HG02981 (cell line): ENCODE measurements around the gene APOA1.

Source experiments
- ATAC-seq: cut with Tn5 transposase; IDR thresholded peaks from one replicate; pipeline ENCODE4 v1.9.1; 2021; ENCODE audit warnings: mild to moderate bottlenecking, moderate library complexity; ENCODE audit not compliant: unreplicated experiment

APOA1 gene

DNA sequence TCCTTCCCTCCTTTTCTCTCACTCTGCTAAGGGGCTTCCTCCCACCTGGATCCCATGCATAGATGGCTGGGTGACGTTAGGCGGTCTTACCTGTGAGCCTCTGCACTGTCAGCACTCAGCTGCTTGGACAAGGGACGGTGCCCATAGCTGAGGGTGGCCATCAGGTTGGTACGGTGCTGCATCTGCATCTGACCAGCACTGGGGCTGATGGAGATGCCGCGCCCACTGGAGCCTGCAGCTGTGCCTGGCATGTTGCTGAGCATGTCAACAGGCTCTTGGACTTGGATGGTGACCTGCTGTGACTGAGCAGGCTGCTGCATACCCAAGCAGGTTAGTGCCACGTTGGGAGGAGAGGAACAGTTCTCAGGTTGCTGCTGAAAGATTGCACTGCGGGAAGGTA, 21.8 kb upstream of the APOA1 start:
- ATAC-seq = no peak

DNA sequence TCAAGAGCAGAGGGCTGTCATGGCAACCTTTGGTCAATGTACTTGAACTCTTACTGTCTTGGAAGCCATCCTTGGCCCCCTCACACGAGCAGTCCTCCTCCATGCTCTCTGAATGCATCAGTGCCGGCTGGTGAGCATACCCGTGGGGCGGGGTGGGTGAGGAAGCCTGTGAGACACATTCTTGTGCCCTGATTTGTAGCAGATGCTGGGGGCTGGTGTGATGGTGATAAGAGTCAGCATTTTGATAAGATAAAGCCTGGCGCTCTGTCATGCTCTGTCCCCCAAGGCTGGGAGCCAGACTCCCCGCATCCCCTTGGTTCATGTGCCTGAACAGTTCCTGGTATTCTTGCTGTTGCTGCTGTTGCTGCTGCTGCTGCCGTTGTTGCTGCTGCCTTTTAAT, 20.5 kb upstream of the APOA1 start:
- no peak for ATAC-seq

DNA sequence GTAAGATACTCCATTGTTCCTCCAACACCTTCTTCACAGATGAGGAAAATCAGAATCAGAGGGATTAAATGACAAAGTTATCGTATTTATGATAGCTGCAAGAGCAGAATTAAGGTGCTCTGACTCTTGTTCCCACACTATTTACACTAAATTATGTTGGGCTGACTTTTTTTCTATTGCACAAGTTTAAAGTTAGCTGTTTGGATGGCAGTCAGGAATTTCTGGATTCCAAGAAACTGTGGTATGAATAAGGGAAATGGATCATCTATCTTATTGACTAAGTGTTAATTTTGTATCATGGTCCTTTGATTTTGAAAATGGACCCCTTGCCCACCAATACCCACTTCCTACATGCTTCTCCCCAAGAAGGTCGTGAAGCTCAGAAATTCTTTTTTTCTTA, 19.9 kb upstream of the APOA1 start:
- ATAC-seq = no peak

DNA sequence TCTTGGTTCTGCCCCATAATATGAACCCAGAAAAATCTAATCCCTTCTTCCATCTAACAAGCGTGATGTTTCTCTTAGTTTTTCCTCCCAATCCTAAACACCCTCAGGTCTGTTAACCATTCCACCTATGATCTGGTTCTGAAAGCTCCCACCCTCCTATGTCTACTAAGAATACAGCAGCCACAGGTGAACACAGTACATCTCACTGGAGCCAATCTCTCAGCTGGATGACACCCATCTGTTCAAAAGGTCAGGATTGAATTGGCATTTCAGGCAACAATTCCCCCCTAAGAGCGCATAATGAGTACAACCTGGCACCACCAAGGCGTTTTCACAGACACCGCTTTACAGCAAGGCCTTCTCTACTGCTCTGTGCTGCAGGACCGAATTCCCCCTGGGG, 19.0 kb upstream of the APOA1 start:
- ATAC-seq = no peak

DNA sequence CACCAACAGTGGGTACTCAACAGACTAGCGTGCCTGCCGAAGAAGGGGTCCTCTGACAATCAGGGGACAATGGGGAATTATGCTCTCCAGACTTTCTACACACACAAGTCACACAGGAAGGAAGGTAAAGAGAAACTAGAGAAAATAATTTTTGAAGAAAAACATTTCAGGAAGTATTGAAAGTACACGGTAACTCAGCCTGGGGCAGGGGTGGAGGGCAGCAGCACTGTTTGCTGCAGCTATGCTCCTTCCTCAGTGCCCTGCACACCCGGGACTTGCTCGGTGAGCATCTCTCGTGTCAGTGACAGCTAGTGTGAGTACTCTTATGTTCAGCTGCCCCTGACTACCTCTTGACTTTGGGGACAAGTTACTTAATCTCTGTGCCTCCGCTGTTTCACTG, 18.0 kb upstream of the APOA1 start:
- no peak for ATAC-seq

DNA sequence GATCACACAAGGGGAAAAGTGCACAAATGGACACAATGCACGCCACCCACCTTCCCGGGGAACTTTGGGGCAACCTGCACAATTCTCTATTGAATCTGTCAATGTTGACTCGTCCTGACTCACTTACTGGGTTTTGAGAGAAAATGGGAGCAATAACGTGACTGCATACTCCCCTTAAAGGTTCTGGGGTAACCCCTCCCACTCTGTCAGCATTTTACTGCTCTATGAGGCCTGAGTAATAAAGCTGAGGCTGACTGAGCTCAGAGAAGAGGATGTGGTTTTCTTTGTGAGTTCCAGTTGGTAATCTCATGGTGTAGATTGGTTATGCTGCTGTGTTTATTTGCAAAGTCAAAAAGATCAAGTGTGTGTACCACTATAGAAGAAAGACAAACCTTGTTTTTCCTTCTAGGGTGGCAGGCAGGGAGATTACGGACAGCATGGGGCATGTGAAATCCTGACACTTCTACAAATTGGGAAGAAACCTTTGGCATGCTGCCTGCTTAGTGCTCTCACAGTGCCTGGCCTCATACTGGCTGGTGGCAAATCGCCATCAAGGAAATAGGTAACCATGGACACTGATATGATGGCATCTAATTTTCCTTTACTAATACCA, 16.1 kb upstream of the APOA1 start:
- ATAC-seq = peak; percentile 97

DNA sequence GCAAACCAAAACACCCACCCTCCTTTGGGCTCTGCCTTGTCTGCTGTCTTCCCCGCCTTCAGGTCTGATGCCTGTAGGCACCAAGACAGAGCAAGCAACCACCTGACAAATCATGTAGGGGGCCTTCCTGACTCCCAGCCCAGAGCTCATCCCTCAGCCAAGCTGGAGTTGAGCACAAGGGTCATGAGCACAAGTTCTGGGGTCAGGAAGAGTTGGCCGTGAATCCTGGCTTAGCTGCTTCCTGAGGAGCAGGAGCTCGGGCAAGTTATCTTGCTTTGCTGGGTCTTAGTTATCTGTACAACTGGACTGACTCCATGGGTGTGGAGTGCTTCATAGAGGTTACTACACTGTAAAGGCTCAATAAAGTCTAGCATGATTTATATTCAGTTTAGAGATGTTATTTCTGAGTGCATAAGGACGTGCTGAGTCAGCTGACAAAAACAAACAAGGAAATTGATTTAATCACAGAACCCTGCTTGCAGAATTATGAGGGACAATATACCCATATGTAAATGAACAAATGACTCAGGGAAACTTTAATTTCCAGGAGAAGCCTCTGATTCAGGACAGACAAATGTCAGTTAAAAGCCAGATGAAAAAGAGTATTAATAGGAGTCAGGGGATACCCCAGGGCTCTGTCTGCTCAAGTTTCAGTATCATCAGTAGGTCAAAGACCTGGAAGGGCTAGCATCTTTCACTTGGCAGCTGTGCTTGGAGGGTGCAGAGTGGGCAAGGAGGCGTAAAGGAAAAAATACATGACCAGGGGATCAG, 15.0 kb upstream of the APOA1 start:
- ATAC-seq = no peak

DNA sequence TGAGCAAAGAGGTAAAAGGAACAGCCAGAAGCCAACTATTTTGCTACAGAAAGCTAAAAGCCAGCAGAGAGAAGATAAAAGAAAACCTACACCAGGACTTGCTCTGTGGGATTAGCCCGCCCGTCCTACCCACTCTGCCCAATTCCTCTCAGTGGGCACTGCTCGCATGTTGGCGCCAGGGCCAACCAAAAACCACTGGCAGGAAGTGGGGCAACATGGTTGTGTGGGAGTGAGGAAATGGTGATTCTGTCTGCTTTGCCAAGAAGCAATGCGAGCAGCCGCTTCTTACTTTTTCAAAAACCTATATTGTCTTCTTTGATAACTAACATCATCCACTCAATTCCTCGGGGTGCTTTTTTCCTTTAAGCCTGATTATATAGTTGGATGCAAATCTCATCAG, 14.2 kb upstream of the APOA1 start:
- no peak for ATAC-seq

DNA sequence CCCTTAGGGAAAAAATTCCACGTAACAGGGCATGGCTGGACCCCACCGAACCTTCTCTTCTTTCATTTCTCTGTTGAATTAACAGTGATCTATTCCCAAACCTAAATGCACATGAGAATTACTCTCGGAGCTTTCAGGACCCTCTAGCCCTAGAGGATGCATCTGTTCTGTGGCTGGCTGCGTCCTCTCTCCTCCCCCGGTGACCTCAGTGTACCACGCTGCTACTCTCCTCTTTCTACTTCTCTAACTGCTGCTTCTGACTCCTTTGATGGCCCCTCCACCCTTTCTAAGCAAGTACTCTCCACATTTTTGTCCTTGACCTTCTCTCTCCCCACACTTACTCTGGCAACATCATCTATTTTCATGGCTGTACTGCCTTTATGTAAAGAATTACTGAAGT, 12.1 kb upstream of the APOA1 start:
- ATAC-seq = no peak

DNA sequence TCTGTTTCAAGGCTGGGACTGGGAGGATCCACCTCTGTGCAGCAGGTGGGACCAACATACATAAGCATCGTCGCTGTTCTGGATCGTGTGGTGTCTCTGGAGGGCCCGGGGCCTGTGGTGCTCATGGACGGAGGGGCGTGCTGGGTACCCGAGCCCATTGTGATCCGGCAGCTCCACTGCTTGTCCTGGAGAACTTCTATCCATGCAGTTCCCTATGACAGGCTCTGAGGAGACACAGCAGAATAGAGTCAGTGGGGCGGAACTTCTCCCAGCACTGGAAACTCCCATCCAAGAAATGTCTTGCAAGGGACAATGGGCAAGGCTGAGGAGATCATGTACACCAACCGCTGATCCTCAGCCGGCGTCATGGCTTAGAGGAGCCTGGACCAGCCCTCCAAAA, 11.6 kb upstream of the APOA1 start:
- no peak for ATAC-seq

DNA sequence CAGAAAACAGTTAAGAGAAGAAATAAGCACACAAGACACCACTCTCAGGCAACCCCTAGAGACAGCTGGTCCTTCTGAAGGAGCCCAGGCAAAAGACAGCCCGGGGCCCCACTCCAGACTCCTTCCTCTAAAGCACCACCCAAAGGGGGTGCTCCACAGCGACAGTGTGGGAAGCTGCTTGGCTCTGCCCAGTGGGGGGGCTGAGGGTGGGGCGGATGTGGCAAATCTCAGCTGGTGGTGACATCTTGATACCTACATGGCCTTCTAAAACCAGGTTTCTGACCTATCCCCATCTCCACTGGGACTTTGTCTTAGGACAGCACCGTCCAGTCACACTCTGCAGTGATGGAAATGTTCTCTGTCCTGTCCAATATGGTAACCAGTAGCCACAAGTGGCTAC, 10.2 kb upstream of the APOA1 start:
- no peak for ATAC-seq

DNA sequence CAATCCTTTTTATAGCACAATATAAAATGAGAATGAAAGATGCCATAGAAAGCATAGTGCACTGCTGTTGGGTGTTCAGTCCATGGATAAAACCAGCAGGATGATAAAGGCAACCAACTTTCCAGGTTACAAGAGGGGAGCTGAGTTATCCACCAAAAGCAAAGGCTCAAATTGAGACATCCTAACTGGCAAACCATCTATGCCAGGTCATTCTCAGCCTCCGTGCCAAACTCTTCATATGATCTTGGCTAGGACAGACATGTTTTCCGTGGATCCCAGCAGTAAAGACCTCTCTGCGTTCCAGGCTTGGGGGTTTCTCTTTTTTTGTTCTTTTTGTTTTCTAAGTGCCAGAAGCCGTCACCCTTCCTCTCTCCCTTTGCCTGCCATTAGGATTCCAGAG, 7.3 kb upstream of the APOA1 start:
- ATAC-seq = no peak

DNA sequence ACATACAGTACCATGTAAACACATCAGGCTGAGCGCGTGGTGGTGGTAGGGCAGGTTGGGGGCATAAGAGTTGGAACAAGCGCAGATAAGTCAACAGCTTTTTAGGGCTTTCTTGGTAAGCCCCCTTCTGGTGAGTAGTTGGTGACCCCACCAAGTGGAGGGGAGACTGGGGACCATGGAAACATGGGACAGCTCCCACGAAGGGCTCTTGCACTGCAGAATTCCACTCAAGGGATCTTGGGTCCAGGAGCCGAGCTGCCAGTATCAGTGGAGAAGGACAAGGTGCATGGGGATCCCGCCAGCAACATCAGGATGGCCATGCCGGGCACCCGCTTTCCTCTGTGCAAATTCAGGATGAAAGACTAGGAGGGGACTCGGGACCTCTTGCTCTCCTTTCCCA, 6.2 kb upstream of the APOA1 start:
- no peak for ATAC-seq

DNA sequence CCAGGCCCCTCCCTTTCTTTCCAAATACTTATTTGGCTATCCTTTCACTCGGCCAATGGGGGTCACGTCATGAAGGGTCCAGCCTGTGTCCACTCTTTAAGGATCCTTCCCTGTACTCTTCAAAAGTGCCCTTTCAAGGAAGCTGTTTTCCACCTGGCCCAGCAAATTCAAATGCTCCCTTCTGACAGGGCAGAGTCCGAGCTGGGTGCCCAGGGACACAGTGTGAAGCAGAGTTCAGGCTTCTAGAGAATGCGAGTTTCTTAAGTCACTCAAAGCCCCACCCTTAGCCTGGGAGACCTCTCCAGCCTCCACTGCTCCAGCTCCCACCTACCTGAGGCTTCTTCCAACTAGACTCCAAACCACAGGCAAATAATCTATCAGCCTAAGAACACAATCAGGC, 5.5 kb upstream of the APOA1 start:
- ATAC-seq = no peak

DNA sequence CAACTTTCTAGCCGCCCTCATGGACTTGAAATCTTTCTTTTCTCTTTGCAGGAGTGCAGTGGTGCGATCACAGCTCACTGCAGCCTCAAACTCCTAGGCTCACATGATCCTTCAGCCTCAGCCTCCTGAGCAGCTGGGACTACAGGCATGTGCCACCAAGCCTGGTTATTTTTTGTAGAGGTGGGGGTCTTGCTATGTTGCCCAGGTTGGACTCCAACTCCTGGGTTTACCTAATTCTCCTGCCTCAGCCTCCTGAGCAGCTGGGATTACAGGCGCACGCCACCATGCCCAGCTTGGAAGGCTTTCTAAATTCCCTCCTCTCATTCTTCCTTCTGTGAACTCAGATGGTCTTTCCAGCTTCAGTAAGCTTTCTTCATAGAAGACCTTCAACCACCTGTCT, 4.7 kb upstream of the APOA1 start:
- no peak for ATAC-seq

DNA sequence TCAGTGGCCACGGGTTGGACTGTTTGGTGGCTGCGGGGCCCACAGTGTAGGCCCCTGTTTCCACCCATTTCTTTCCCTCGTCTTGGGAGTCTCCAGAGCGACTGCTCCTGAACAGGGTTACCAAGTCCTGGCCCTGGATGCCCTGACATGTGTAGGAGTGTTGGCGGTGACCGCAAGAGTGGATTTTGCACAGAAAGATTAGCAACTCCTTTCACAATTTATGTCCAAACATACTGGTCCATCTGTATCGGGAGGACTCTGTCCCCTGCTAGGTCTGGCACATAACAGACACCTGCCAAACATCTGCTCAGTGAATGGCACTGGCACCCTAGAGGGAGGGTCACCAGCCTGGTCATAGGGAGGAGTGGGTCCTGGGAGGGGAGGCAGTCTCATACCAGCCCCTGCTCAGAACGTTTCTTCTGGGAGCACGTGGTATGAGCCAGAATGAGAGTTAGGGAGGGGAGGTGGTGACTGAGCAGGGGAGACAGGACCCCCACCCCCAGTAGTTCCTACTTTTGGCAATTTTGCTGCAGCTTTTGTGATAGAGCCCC, 3.4 kb upstream of the APOA1 start:
- no peak for ATAC-seq

DNA sequence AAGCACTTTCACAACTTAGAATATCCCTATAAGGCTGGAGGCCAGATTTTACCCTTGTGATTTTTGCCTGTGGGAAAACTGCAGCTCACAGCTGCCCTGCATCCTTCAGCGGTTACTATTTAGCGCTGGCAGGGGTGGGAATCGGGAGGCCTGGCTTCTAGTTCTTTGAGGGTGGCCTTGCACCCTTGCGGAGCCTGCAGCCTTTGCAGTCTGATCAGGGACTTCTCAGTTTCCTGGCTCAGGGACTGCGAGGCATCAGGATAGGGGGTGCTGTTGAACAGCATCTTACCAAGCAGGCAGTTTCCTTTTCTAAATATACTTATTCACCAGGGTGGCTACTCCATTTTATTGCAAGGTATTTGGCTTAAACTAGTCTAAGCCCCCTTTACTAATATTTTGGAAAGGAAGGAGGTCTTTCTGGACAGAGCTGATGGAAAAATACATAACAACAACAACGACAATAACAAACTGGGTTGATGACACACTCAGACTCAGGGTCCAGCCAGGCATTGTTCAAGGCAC, 2.9 kb upstream of the APOA1 start:
- ATAC-seq = no peak

DNA sequence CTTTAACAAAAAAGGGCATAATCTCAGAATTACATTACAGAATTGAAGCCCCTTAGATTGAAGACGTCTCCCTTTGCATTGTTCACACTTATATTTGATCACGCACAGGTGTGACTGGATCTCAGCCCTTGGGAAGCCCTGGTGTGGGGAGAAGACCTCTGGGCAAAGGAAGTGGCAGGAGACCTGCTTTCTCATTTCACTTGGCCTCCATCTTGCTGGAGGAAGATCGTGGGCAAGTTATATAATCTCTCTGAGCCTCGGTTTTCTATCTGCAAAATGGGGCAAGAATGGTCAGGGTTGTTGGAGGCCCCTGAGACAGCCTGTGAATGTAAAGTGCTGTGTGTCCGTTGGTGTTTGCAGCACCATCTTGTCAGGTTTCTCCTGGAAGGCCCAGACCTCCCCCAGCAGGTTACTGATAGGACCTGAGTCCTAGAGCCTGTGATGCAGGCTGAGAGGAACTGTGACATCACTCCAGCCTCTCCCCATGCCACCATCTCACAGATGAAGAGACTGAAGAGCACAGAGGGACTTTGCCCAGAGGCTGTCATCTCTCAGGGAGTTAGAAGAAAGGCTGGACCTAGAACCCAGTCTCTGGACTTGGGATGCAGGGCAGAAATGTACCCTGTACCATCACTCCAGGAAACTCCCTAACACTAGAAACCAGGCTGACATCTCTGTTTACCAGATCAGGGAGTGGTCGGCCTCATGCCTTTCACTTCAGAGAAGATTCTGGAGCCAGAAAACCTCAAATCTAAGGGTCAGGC, 1.1 kb upstream of the APOA1 start:
- no peak for ATAC-seq

DNA sequence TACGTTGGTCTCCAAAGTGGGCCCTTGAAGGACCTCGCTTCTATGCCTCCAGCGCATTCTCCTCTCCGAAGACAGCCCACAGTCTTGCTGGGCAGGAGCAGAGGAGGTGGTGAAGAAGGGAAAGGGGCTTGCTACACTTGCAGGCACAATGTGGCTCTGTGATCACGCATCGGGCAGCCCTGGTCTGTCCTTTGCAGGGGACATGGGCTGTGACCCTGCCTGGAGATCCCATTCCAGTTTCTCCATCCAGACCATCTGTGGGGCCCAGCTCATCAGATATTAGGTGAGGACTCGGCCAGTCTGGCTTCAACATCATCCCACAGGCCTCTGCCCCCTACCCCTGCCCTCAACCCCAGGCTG, 810 bp downstream of the APOA1 start:
- no peak for ATAC-seq

DNA sequence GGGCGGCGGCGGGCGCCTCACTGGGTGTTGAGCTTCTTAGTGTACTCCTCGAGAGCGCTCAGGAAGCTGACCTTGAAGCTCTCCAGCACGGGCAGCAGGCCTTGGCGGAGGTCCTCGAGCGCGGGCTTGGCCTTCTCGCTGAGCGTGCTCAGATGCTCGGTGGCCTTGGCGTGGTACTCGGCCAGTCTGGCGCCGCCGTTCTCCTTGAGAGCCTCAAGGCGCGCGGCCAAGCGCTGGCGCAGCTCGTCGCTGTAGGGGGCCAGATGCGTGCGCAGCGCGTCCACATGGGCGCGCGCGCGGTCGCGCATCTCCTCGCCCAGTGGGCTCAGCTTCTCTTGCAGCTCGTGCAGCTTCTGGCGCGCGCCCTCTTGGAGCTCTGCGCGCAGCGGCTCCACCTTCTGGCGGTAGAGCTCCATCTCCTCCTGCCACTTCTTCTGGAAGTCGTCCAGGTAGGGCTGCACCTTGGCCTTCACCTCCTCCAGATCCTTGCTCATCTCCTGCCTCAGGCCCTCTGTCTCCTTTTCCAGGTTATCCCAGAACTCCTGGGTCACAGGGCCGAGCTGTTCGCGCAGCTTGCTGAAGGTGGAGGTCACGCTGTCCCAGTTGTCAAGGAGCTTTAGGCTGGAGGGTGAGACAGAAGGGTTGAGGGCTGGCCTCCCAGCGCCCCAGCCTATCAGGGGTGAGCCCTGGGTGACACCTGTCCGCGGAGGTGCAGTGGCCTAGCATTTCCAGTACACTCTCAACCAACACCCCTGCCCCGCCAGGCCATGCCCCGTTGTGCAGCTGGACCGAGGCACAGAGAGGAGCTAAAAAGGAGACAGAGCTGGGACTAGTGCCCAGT, 1.4 kb downstream of the APOA1 start:
- peak; percentile 83 for ATAC-seq
